HG03342 (cell line): ENCODE results near the gene ANO9.
"Not testable (repeated sequence)": the region's sequence is repeated elsewhere in the genome, so short reads cannot be mapped to it uniquely, and the experiment has no call there.

ENCODE experiments used
- ATAC-seq: cut with Tn5 transposase; IDR thresholded peaks from one replicate; pipeline ENCODE4 v1.9.1; 2021; ENCODE audit warnings: mild to moderate bottlenecking, moderate library complexity; ENCODE audit not compliant: unreplicated experiment

Gene ANO9

GRCh38 chr11:437228-437870 lies 4.5 kb downstream of the ANO9 start:
- ATAC-seq = no peak

DNA sequence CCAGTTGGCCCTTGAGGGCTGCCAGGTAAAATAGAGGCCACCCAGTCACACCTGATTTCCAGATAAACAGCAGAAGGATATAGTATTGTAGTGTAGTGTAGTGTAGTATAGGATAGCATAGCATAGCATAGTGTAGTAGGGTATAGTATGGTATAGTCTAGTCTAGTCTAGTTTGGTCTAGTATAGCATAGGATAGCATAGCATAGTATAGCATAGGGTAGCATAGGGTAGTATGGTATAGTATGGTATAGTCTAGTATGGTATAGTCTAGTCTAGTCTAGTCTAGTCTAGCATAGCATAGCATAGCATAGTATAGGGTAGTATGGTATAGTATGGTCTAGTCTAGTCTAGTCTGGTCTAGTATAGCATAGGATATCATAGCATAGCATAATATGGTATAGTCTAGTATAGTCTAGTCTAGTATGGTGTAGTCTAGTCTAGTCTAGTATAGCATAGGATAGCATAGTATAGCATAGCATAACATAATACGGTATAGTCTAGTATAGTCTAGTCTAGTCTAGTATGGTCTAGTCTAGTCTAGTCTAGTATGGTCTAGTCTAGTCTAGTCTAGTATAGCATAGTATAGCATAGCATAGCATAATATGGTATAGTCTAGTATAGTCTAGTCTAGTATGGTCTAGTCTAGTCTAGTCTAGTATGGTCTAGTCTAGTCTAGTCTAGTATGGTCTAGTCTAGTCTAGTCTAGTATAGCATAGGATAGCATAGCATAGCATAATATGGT lies 6.6 kb downstream of the ANO9 start:
- not testable (repeated sequence) for ATAC-seq

- ATAC-seq = no peak
Observed at GRCh38 chr11:434496-434895, 7.3 kb downstream of the ANO9 start.

- no peak for ATAC-seq
Observed at GRCh38 chr11:433641-434040, 8.2 kb downstream of the ANO9 start.

GRCh38 chr11:433111-433510 lies 8.7 kb downstream of the ANO9 start:
- no peak for ATAC-seq

DNA sequence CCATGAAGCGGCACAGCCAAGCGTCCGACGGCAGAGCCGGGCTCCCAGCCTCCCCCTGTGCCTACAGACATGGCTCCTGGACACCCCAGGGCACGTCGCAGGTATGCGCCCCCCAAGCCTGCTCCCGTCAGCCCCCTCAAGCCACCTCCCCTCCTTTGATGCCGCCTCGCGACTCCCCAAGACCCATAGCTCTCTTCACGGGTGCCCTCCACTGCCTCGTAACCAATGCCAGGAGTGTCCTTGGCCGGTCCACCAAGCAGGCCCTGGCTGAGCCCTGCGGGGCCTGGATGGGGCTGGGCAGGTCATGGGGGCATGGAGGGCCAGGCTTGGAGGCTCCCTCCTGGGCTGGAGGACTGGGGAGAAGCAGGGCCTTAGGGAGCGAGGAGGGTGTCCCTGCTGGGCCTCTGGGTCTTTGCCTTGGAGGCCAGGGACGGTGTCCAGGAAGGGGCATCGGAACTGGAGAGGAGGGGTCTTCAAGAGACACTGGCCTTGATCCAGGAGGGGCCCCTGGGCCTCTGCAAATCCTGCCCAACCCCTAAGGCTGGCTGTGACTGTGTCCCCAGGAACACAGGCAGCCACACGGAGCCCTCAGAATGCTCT lies 9.2 kb downstream of the ANO9 start:
- no peak for ATAC-seq

- ATAC-seq = no peak
Observed at GRCh38 chr11:431921-432320, 9.9 kb downstream of the ANO9 start.

- ATAC-seq = no peak
Observed at GRCh38 chr11:429931-430456, 11.8 kb downstream of the ANO9 start.

DNA sequence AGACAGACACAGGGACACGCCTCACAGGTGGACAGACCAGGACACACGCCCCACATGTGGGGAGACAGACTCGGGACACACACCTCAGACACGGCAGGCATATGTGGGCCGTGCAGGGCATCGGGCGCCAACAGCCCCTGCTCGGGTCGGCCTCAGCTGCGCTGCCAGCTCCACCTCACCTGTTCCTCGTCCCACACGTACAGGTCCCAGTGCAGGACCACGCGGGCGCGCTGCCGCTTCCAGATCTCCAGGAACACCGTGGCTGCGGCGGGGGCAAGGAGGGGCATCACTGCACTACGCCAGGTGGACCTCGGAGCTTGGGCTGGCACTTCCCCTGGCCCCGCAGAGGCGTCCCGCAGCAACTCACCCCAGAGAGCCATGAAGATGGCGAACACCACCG lies 12.4 kb downstream of the ANO9 start:
- no peak for ATAC-seq

DNA sequence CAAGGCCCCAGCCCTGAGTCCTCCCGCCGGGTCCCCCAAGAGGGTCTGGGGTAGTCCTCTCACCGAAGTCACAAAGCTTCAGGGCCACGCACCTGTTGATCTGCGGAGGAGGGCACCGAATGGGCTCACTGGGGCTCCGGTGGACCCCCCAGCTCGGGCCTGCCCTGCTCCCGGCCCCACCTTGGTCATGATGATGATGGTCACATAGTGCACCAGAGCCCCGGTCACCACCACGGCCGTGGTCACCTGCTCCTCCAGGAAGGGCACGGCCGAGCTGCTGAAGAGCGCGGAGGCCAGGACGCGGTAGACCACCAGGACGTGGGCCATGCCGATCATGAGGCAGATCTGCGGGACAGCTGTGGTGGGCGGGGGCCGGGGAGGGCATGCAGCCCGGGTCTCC lies 13.5 kb downstream of the ANO9 start:
- no peak for ATAC-seq

DNA sequence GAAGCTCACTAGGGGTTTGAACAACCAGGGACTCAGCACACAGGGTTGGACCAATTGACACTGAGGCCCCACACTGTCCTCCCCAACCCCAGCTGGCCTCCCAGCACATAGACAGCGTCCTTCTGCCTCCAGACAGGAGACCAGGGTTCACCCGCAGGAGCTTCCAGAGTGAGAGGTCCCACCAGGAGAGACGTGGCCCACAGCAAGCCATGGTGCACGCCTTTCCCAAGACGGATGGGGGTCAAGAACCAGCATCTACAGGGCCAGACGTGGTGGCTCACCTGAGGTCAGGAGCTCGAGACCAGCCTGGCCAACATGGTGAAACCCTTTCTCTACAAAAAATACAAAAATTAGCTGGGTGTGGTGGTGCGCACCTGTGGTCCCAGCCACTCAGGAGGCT lies 15.0 kb downstream of the ANO9 start:
- ATAC-seq = no peak

- no peak for ATAC-seq
Observed at GRCh38 chr11:425301-425700, 16.5 kb downstream of the ANO9 start.

DNA sequence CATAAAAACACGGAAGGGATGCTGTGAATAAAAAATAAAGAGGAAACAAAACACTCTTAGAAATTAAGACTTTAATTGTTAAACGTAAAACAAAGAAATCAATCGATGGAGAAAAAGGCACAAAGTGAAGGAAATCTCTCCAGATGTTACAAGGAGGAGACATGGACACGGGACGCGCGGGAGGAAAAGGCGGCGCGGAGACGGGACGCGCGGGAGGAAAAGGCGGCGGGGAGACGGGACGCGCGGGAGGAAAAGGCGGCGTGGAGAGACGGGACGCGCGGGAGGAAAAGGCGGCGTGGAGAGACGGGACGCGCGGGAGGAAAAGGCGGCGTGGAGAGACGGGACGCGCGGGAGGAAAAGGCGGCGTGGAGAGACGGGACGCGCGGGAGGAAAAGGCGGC lies 17.0 kb downstream of the ANO9 start:
- ATAC-seq = not testable (repeated sequence)

- ATAC-seq = no peak
Observed at GRCh38 chr11:424232-424631, 17.6 kb downstream of the ANO9 start.

- ATAC-seq = no peak
Observed at GRCh38 chr11:422249-422656, 19.6 kb downstream of the ANO9 start.

DNA sequence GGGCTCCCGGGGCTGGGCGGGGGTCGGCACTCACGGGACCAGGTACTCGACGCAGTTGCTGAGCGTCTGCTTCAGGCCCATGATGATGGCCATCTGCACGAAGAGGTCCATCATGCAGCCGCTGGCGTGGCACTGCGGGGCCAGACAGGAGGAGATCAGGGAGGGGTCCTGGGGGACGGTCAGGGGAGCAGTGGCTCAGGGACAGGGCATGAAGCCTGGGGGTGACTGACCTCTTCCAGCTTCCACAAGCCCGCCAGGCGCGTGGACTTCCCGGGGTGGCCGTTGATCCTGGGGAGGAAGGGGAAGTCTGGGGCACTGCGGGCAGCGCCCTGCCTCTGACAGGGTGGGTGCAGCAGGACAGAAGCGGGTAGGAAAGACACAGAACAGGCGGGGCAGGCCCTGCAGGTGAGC lies 20.9 kb downstream of the ANO9 start:
- no peak for ATAC-seq

DNA sequence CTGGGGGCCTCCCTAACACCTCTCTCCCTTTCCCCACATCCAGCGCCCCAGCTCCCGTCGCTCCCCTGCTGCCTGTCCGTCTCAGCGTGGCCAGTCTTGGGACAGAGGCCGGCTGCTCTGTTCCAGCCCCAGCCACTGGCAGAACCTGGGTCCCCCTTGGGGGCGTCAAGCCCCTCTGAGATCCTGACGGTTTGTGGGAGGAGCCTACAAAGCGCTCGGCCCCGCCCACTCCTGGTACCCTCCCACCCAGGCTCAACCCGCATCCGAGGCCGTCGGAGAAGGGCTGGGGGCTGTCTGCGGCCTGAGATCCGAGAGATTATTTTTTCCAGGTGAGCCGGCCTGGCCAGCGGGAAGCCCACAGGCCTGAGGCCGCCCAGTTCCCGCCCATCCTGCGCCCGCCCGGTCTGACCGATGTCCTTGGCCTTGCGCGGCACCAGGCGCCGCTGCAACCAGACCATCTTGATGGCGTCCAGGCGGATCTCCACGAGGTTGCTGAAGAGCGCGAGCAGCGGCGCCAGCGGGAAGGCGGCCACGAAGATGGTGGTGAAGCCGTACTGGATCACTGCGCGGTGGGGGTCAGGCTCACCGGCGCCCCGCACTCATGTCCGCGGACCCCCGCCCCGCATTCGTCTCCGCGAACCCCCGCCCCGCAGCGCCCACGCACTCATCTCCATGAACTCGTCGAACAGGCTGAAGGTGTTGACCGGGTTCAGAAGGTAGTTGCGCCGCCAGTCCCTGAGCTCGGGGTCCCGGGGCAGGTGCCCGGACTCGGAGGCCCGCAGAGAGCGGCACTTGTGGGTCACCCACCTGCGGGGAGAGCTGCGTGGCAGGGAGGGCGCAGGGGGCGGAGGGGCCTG lies 21.5 kb downstream of the ANO9 start:
- no peak for ATAC-seq

GRCh38 chr11:419248-420005 lies 22.4 kb downstream of the ANO9 start:
- no peak for ATAC-seq

DNA sequence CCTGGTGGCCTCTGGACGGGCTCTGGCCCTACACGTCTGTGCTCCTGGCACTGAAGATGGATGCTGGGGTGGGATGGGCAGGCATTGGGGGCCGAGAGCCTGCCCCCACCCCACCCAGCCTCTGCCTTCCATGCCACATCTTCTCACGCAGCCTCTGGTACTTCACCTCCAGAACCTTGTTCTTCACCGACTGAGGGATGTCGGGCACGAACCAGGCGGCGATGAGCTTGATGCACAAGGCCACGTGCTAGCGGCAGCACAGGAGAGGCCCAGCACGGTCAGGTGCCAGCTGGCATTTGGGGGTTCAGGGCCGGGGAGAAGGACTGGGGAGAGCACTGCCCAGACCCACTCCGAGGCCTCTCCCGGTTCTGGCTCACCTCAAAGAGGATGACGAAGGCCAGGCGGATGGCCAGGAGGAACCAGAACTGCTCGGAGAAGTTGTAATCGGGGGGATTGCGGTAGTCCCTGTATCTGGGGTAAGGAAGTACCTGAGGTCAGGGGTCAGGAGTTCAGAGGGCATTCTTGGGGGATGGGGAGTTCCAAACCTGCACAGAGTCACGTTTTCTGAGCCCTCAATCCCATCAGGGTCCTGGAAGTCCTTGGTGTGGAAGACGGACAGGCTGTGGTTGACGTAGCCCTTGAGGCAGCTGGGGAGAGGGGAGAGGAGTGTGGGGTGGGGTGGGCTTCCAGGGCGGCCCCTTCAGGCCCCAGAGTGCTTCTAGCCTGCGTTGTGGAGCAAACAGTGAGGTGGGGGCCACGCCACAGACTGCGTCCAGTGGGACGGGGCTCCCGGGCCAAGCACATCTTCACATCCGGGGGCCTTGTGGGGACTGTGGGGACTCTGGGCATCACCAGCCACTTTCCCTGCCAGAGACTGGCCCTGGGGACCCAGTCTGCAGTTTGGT lies 23.2 kb downstream of the ANO9 start:
- no peak for ATAC-seq
